Endothelial cell of umbilical vein (primary cell): ENCODE measurements around the gene INPP5A.

Experiments used
- EZH2 ChIP-seq: IDR thresholded peaks from 2 replicates; pipeline ENCODE4 v1.6.1; 2012; ENCODE audit warnings: borderline replicate concordance, low read depth, mild to moderate bottlenecking, moderate library complexity, low read length, inconsistent platforms; ENCODE audit not compliant: severe bottlenecking
- JUN ChIP-seq: IDR thresholded peaks from 2 replicates; pipeline ENCODE4 v1.6.1; 2011; ENCODE audit warnings: borderline replicate concordance, low read depth; ENCODE audit not compliant: insufficient read length, insufficient read depth
- MYC ChIP-seq: IDR thresholded peaks from one replicate; pipeline ENCODE4 v1.6.1; 2011; ENCODE audit warnings: mild to moderate bottlenecking, low read depth, low read length
- POLR2A ChIP-seq: IDR thresholded peaks from 2 replicates; pipeline ENCODE4 v1.6.1; 2012; ENCODE audit warnings: low read depth, mild to moderate bottlenecking, control low read depth, low read length
- TF ChIP-seq, protein P1 (sequence below), 2 donors: IDR thresholded peaks; 1 replicate in 1 of 2; 2 replicates in 1 of 2; pipeline ENCODE4 v1.5.1; 2011; ENCODE audit warnings: low read length in 2 of 2, mild to moderate bottlenecking in 2 of 2, moderate library complexity in 2 of 2, control low read depth in 1 of 2, inconsistent platforms in 1 of 2, low read depth in 1 of 2; ENCODE audit not compliant: insufficient read depth in 1 of 2; ENCODE audit errors: extremely low read depth in 1 of 2
- TF ChIP-seq, protein P2 (sequence below): IDR thresholded peaks from 2 replicates; pipeline ENCODE4 v1.6.1; 2011; ENCODE audit not compliant: insufficient read depth, insufficient read length

DNA sequence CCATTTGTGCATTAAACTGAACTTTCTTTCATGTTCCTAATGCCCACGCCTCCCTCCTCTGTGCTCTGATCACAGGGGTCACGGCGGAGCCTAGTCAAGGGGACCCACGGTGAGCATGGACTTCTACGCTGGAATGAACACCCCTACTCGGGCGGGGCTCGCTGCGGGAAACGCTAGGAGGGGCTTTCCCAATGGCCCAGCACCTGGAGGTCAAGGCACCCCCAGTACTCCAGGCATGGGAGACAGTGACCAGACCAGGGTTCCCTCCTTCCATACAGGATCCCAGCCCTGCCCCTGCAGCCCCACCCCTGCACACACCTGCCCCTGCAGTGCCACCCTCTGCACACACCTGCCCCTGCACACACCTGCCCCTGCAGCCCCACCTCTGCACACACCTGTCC is 275.4 kb downstream of the INPP5A start:
- TF ChIP-seq POLR2A = no peak
- TF ChIP-seq, protein P1, sequence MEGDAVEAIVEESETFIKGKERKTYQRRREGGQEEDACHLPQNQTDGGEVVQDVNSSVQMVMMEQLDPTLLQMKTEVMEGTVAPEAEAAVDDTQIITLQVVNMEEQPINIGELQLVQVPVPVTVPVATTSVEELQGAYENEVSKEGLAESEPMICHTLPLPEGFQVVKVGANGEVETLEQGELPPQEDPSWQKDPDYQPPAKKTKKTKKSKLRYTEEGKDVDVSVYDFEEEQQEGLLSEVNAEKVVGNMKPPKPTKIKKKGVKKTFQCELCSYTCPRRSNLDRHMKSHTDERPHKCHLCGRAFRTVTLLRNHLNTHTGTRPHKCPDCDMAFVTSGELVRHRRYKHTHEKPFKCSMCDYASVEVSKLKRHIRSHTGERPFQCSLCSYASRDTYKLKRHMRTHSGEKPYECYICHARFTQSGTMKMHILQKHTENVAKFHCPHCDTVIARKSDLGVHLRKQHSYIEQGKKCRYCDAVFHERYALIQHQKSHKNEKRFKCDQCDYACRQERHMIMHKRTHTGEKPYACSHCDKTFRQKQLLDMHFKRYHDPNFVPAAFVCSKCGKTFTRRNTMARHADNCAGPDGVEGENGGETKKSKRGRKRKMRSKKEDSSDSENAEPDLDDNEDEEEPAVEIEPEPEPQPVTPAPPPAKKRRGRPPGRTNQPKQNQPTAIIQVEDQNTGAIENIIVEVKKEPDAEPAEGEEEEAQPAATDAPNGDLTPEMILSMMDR (IDR thresholded peaks at IDR 0.05; ENCODE audit: extremely low read depth in 1 of 2, insufficient read depth in 1 of 2, low read depth in 1 of 2, low read length in 2 of 2) = no peak
- TF ChIP-seq EZH2 = no peak
- TF ChIP-seq MYC = no peak
- TF ChIP-seq, protein P2, sequence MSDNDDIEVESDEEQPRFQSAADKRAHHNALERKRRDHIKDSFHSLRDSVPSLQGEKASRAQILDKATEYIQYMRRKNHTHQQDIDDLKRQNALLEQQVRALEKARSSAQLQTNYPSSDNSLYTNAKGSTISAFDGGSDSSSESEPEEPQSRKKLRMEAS = no peak
- no peak for TF ChIP-seq JUN
